Neural cell (in vitro differentiated cells): ENCODE data around the gene WFDC12. TPM values are rescaled to one million over a fixed set of nuclear protein-coding genes. Genes with fewer than 3 reads are reported as not detected.

ENCODE experiments used
- H2AFZ ChIP-seq: fragments of 200-600, 300-800 bp; sonication (generic), shearing (Covaris generic); 2 replicates; pipeline ENCODE4 v1.6.0; 2014; ENCODE audit warnings: low read depth, mild to moderate bottlenecking, antibody characterized with exemption, low read length, moderate library complexity
- H3F3A ChIP-seq: fragments of 200-600 bp; shearing (Covaris generic); 2 replicates; pipeline ENCODE4 v1.6.1; 2016; ENCODE audit warnings: mild to moderate bottlenecking, moderate library complexity, mixed read lengths, antibody characterized with exemption, low read length; ENCODE audit not compliant: insufficient read depth, poor library complexity, severe bottlenecking
- H3K27ac ChIP-seq: fragments of 200-600, 300-800 bp; sonication (generic), shearing (Covaris generic); 2 replicates; pipeline ENCODE4 v1.5.1; 2014; ENCODE audit warnings: mild to moderate bottlenecking, low read length, moderate library complexity
- H3K27me3 ChIP-seq: fragments of 300-800, 200-600 bp; sonication (generic), shearing (Covaris generic); 2 replicates; pipeline ENCODE4 v1.6.0; 2014; ENCODE audit warnings: mild to moderate bottlenecking, low read depth, low read length, moderate library complexity; ENCODE audit not compliant: insufficient read depth
- H3K36me3 ChIP-seq: fragments of 300-800, 200-600 bp; sonication (generic), shearing (Covaris generic); 2 replicates; pipeline ENCODE4 v1.5.1; 2014; ENCODE audit warnings: mild to moderate bottlenecking, antibody characterized with exemption, low read length, moderate library complexity; ENCODE audit not compliant: insufficient read depth
- H3K4me2 ChIP-seq: fragments of 300-800, 200-600 bp; sonication (generic), shearing (Covaris generic); 2 replicates; pipeline ENCODE4 v1.6.0; 2014; ENCODE audit warnings: mild to moderate bottlenecking, low read length
- H3K4me3 ChIP-seq: fragments of 300-800, 200-600 bp; sonication (generic), shearing (Covaris generic); 2 replicates; pipeline ENCODE4 v1.5.1; 2014; ENCODE audit warnings: mild to moderate bottlenecking, low read length, moderate library complexity
- H3K79me2 ChIP-seq: fragments of 200-600 bp; shearing (Covaris generic); replicated peaks from 2 replicates; pipeline ENCODE4 v1.6.0; 2014; ENCODE audit warnings: mild to moderate bottlenecking, low read length, moderate library complexity; ENCODE audit not compliant: insufficient read depth
- H3K9ac ChIP-seq: fragments of 300-800, 200-600 bp; sonication (generic), shearing (Covaris generic); 2 replicates; pipeline ENCODE4 v1.6.1; 2016; ENCODE audit warnings: mild to moderate bottlenecking, low read length, mixed read lengths
- H3K9me2 ChIP-seq: fragments of 200-600 bp; shearing (Covaris generic); 2 replicates; pipeline ENCODE4 v1.6.1; 2016; ENCODE audit warnings: mild to moderate bottlenecking, low read length, mixed read lengths; ENCODE audit not compliant: insufficient read depth
- H3K9me3 ChIP-seq: fragments of 200-600, 300-800 bp; sonication (generic), shearing (Covaris generic); 2 replicates; pipeline ENCODE4 v1.6.1; 2016; ENCODE audit warnings: mild to moderate bottlenecking, mixed run types, low read length, moderate library complexity, mixed read lengths
- H4K20me1 ChIP-seq: fragments of 200-600 bp; shearing (Covaris generic); 2 replicates; pipeline ENCODE4 v1.6.1; 2016; ENCODE audit warnings: mild to moderate bottlenecking, mixed run types; ENCODE audit not compliant: insufficient read depth
- EP300 ChIP-seq: fragments of 450-650 bp; conservative IDR thresholded peaks from 2 replicates; pipeline ENCODE4 v1.6.1; 2014; ENCODE audit warnings: antibody characterized with exemption, mild to moderate bottlenecking, moderate library complexity; ENCODE audit not compliant: poor library complexity, severe bottlenecking
- EZH2 ChIP-seq: fragments of 200-600, 300-800 bp; shearing (Covaris generic), sonication (generic); IDR thresholded peaks from 2 replicates; pipeline ENCODE4 v1.6.1; 2014; ENCODE audit warnings: antibody characterized with exemption, low read length, borderline replicate concordance, mild to moderate bottlenecking; ENCODE audit not compliant: insufficient read depth, poor library complexity, severe bottlenecking
- MXI1 ChIP-seq: fragments of 450-650 bp; conservative IDR thresholded peaks from 2 replicates; pipeline ENCODE4 v1.6.1; 2014; ENCODE audit warnings: antibody characterized with exemption, mild to moderate bottlenecking; ENCODE audit not compliant: poor library complexity, severe bottlenecking
- POLR2AphosphoS5 ChIP-seq: IDR thresholded peaks from 2 replicates; pipeline ENCODE4 v1.6.1; 2012
- RAD21 ChIP-seq: fragments of 450-650 bp; conservative IDR thresholded peaks from 2 replicates; pipeline ENCODE4 v1.6.1; 2014; ENCODE audit warnings: antibody characterized with exemption, mild to moderate bottlenecking, moderate library complexity
- SMC3 ChIP-seq: fragments of 450-650 bp; conservative IDR thresholded peaks from 2 replicates; pipeline ENCODE4 v1.6.1; 2014; ENCODE audit warnings: antibody characterized with exemption, mild to moderate bottlenecking, moderate library complexity; ENCODE audit not compliant: poor library complexity
- TAF1 ChIP-seq: IDR thresholded peaks from 2 replicates; pipeline ENCODE4 v1.6.1; 2012; ENCODE audit warnings: low read depth
- polyA plus RNA-seq: library from polyadenylated mRNA; depleted of rRNA; stranded (reverse); fragments of >200 nt; gene quantifications from 2 replicates; pipeline ENCODE4 v1.2.3, GENCODE V29; 2014
- TF ChIP-seq, protein P1 (sequence below): fragments of 450-650 bp; IDR thresholded peaks from 2 replicates; pipeline ENCODE4 v1.5.1; 2014; ENCODE audit warnings: antibody characterized with exemption, mild to moderate bottlenecking, moderate library complexity; ENCODE audit not compliant: poor library complexity, severe bottlenecking
- TF ChIP-seq, protein P2 (sequence below): IDR thresholded peaks from 2 replicates; pipeline ENCODE4 v1.6.1; 2012; ENCODE audit warnings: borderline replicate concordance

Gene WFDC12
- polyA plus RNA-seq, 1 donor from 2014 or later: not detected

DNA sequence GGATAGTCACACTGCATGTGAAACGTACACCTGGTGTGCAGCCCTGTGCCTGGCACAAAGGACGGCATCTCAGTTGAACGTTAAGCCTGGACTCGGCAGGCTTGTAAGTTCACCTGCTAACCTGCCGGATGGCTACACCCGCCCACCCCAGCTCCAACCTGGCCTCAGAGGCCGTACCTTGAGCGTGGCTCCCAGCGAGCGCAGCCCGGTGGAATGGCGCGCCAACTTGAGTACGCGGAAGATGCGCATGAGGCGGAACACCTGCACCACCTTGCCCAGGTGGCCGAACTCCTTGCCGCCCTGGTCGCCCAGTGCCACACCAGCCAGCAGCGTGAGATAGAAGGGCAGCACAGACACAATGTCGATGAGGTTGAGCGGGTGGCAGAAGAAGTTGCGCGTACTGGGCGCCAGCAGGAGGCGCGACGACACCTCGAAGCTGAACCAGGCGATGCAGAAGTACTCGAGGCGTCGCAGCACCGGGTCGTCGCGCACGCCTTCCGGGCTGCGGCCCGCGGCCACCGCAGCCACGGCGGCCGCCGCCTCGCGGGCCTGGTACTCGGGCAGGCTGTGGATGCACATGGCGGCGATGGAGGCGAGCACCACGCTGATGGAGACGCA, 26.7 kb downstream of the WFDC12 start:
- no peaks in the 10 kb centered on the region for H3K9me3 ChIP-seq
- no peak overlapping the region for H3K4me2 ChIP-seq
- H3K4me3 ChIP-seq: no peak overlapping the region
- H3K36me3 ChIP-seq: no peaks in the 10 kb centered on the region
- no peaks in the 10 kb centered on the region for H3K9me2 ChIP-seq
- no peaks in the 10 kb centered on the region for H3K79me2 ChIP-seq
- peaks cover 29% of the 10 kb centered on the region for H3K27me3 ChIP-seq
- TF ChIP-seq MXI1: no peak
- TF ChIP-seq TAF1: no peak
- TF ChIP-seq RAD21: no peak
- no peak for TF ChIP-seq EZH2
- TF ChIP-seq, protein P1, sequence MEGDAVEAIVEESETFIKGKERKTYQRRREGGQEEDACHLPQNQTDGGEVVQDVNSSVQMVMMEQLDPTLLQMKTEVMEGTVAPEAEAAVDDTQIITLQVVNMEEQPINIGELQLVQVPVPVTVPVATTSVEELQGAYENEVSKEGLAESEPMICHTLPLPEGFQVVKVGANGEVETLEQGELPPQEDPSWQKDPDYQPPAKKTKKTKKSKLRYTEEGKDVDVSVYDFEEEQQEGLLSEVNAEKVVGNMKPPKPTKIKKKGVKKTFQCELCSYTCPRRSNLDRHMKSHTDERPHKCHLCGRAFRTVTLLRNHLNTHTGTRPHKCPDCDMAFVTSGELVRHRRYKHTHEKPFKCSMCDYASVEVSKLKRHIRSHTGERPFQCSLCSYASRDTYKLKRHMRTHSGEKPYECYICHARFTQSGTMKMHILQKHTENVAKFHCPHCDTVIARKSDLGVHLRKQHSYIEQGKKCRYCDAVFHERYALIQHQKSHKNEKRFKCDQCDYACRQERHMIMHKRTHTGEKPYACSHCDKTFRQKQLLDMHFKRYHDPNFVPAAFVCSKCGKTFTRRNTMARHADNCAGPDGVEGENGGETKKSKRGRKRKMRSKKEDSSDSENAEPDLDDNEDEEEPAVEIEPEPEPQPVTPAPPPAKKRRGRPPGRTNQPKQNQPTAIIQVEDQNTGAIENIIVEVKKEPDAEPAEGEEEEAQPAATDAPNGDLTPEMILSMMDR: no peak
- TF ChIP-seq EP300: no peak
- TF ChIP-seq, protein P2, sequence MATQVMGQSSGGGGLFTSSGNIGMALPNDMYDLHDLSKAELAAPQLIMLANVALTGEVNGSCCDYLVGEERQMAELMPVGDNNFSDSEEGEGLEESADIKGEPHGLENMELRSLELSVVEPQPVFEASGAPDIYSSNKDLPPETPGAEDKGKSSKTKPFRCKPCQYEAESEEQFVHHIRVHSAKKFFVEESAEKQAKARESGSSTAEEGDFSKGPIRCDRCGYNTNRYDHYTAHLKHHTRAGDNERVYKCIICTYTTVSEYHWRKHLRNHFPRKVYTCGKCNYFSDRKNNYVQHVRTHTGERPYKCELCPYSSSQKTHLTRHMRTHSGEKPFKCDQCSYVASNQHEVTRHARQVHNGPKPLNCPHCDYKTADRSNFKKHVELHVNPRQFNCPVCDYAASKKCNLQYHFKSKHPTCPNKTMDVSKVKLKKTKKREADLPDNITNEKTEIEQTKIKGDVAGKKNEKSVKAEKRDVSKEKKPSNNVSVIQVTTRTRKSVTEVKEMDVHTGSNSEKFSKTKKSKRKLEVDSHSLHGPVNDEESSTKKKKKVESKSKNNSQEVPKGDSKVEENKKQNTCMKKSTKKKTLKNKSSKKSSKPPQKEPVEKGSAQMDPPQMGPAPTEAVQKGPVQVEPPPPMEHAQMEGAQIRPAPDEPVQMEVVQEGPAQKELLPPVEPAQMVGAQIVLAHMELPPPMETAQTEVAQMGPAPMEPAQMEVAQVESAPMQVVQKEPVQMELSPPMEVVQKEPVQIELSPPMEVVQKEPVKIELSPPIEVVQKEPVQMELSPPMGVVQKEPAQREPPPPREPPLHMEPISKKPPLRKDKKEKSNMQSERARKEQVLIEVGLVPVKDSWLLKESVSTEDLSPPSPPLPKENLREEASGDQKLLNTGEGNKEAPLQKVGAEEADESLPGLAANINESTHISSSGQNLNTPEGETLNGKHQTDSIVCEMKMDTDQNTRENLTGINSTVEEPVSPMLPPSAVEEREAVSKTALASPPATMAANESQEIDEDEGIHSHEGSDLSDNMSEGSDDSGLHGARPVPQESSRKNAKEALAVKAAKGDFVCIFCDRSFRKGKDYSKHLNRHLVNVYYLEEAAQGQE: no peak
- no peak for TF ChIP-seq POLR2AphosphoS5
- no peak for TF ChIP-seq SMC3
- H3K27ac ChIP-seq: no peak overlapping the region
- no peaks in the 10 kb centered on the region for H4K20me1 ChIP-seq
- H2AFZ ChIP-seq: no peak overlapping the region
- no peak overlapping the region for H3K9ac ChIP-seq
- no peaks in the 10 kb centered on the region for H3F3A ChIP-seq

DNA sequence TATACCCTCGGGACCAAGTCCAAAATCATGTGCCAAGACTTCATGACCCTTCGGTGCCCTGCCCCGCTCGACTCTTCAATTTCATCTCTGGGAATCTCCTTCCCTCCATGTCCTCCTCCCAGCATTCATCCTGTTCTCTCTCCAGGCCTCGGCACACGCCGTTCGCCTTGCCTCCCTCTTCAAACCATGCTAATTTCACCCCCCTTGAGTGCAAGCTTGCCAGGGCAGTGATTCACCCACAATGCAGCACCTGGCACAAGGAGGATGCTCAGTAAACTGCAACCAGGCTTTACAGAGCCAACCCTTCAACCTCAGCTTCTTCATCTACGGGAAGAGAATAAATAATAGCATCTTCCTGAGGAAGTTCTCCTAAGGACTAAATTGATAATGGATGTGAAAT, 27.5 kb downstream of the WFDC12 start:
- no peak overlapping the region for H3K4me2 ChIP-seq
- H3K9me3 ChIP-seq: no peaks in the 10 kb centered on the region
- TF ChIP-seq MXI1: no peak
- no peak for TF ChIP-seq EZH2
- TF ChIP-seq TAF1: no peak
- TF ChIP-seq, protein P2: no peak
- no peak for TF ChIP-seq RAD21
- TF ChIP-seq EP300: no peak
- TF ChIP-seq, protein P1: no peak
- no peak for TF ChIP-seq POLR2AphosphoS5
- TF ChIP-seq SMC3: no peak
- H3K79me2 ChIP-seq: no peaks in the 10 kb centered on the region
- H3K9ac ChIP-seq: no peak overlapping the region
- no peak overlapping the region for H3K27ac ChIP-seq
- H2AFZ ChIP-seq: no peak overlapping the region
- H3K9me2 ChIP-seq: no peaks in the 10 kb centered on the region
- H4K20me1 ChIP-seq: no peaks in the 10 kb centered on the region
- H3K4me3 ChIP-seq: no peak overlapping the region
- H3F3A ChIP-seq: no peaks in the 10 kb centered on the region
- no peaks in the 10 kb centered on the region for H3K36me3 ChIP-seq
- H3K27me3 ChIP-seq: peaks cover 29% of the 10 kb centered on the region
